ENCODE results near the gene ARL6IP5.

Gene ARL6IP5

DNA sequence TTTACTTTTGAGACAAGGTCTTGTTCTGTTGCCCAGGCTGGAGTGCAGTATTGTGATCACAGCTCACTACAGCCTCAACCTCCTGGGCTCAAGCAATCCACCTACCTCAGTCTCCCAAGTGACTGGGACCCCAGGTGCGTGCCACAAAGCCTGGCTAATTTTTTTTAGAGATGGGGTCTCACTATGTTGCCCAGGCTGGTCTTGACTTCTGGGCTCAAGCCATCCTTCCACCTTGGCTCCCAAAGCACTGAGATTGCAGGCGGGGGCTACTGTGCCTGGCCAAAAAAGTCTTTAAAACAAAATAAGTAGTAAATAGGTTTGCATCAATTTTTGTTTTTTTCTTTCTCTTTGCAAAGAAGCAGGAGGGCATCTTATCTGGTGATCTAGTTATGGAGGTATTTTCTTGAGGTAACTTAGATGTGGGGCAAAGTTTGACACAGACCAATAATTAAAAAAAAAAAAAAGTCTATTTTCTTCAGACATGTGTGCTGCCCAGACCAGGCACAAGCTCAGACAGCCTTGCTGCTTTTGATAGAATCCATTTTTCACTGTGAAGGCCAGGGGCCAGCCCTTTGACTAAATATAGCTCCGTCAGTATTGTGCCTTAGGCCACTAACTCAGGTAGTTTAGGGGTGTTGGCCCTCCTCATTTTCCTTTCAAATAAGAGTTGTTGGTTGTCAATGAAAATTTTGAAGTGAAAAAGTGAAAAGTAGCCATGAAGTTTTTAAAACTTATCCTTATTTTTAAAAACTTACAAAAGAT lies 2.5 kb downstream of the ARL6IP5 start:
- no peak for DNase-seq

DNA sequence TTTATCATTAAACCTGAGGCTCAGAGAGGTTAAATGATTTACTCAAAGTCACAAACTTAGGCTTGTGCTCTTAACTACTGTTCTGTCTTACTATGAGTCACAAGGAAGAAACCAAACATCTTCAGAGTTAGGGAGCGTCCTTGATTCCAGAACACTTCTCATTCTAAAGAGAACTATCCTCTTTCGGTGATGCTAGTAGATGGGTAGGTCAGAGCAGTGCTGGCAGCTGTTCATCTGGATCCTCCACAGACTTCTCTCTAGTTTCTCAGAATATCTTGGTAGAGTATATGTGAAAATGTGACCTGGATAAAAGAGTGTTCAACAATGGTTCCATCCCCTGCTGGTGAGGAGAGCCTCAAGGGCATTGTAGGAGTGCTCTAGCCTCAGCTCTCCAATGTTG lies 3.3 kb downstream of the ARL6IP5 start:
- no peak for DNase-seq

DNA sequence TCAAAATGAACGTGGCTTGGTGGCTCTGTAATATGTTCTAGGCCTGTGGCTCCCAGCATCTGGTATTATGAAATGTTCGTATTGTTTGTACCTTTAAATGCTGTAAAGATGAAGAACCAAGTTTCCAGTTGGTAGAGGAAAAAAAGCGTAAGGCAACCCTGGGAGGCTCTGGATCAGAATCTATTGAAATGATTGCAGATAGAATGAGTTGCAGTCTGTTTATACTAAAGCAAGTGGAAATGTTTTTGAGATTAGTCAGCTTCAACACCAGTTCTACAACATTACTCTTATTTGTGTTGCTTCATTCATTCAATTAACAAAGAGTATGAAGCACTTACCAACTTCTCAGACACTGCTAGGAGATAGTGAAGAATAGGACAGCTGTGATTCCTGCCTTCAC lies 5.3 kb downstream of the ARL6IP5 start:
- DNase-seq: no peak

DNA sequence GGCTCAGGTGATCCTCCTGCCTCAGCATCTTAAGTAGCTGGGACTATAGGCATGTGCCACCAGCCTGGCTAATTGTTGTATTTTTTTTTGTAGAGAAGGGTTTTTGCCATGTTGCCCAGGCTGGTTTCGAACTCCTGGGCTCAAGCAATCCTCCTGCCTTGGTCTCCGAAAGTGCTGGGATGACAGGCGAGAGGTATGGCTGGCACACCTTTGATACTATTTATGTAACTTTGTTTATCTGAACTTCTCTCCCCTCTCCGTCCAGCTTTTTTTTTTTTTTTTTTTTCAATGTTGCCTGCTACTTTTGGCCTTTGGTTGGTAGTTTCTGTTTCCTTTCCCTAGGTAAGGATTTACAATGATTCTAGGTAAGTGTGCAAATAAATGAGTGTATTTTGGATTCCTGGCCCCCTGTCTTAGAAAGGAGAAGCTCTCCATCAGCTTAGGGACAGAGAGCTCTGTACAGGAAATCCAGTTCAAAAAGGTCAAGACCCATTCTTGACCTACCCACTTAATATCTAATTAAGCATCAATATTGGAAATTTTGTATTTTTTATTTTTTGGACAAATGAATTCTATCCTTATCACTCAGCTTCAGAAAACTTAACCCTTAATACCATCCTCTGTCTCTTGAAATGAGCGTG lies 6.8 kb downstream of the ARL6IP5 start:
- DNase-seq: no peak

GRCh38 chr3:69092030-69092516 lies 7.3 kb downstream of the ARL6IP5 start:
- no peak for DNase-seq

DNA sequence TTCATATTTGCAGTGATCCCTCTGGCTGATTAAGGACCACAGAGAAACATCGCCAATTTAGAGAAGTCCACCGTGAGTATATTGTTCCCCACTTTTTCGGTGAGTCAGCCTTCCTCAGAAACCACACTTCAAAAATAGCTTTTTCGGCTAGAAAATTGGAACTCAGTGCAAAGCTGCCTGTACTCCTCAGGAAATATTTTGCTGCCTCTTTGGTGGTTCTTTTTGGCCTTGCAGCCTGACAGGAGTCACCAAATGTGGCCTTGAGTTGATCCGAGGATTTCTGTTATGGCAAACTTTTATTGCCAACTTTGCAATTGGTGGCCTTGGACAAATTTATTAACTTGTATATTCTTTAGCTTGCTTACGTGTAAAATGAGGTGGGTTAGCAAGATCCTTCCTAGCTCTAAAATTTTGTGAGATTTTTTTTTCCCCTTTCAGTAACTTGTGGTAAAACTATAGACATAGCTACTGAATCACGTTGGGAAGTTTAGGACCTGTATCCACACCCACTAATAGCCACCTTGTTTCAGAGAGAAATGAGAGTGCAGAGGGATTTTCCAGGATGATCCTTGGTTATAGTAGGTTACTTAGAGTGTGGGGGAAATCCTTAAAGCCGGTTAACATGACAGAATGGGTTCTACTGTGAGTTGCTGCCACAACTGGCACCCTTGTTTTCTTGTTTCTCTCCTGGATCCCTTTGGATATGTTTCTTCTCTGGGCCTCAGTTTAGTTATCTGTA lies 9.9 kb downstream of the ARL6IP5 start:
- DNase-seq: no peak

DNA sequence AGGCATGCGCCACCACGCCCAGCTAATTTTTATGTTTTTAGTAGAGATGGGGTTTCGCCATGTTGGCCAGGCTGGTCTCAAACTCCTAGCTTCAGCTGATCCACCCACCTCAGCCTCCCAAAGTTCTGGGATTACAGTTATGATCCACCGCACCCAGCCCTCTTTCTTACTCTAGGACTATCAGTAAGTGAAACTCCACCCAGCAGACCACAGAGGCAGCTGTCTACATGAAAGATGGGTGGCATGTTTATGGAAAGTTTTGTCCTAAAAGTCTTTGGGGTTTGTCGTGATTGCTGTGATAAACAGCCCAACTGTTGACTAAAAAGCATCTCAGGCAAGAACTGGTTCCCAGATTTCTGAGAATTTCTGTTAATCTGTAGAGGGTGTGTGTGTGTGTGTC lies 10.9 kb downstream of the ARL6IP5 start:
- DNase-seq: no peak

DNA sequence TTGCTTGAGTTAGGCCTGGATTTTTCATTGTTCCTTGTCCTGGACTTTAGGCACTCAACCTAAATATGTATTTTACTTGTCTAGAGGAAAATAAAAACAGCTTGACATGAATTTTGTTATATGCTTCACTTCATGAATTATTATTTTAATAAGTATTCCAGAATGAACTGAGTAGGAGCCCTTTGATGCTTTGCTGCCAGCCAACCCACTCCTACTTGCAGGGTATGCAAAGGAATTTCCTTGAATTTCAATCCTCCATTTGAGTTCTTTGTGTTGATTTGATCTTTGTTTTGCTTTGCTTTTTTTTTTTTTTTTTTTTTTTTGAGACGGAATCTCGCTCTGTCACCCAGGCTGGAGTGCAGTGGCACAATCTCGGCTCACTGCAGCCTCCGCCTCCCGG lies 11.6 kb downstream of the ARL6IP5 start:
- no peak for DNase-seq

DNA sequence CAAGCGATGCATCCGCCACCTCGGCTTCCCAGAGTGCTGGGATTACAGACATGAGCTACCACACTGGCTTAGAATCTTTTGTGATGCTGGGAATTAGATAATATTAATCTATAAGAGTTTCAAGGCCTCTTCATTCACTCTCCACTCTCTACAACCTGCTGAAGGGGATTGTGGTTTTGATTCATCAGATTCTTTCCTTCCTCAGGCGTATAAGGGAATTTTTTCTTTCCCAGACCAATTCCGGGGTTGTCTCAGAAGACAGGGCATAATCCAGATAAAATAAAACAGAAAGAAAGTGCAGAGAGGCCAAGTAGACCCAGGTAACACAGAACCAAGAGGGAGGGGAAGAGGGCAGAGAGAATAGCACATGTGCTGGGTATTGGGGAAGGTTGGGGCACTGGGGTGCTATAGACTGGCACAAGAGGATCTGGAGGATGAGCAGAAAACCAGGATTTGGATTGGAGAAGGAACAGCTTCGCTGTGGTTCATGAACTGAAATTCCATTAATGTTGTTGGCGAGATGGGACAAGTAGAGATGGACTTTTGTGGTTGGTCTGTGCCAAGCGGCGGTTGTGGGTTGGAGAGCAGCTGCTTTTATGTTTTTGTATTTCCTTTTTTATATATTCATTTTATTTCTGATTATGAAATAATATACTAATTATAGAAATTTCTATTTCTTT lies 12.8 kb downstream of the ARL6IP5 start:
- DNase-seq: no peak

GRCh38 chr3:69099576-69099975 lies 14.8 kb downstream of the ARL6IP5 start:
- DNase-seq: no peak

DNA sequence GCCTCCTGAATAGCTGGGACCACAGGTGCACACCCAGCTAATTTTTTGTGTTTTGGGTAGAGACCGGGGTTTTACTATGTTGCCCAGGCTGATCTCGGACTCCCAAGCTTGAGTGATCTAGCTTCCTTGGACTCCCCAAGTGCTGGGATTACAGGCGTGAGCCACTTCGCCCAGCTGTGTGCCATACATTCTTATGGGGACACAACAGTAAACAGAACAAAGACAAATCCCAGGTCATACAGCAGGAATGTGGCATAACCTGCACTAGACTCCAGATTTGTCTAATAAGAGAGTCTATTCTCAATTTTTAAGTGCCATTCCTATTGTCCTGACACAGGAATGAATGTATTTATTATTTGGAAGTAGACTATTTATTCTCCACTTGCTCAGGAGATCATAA lies 17.6 kb downstream of the ARL6IP5 start:
- no peak for DNase-seq

DNA sequence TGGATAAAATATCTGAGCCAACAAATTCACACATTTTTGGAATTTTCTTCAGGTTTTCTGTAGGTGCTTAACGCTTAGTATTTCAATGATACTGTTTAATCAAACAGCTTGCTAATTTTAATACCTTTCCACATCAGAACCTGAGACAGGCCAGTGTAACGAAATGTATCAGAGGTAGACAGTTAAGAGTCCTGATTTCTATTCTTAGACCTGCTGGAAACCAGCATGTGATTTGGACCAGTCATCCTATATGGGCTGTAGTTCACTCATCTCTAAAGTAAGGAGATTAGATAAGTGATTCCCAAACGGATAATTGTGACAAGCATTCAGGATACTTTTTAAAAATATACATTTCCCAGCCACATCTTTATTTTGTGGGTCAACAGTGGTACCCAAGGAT lies 18.4 kb downstream of the ARL6IP5 start:
- no peak for DNase-seq

DNA sequence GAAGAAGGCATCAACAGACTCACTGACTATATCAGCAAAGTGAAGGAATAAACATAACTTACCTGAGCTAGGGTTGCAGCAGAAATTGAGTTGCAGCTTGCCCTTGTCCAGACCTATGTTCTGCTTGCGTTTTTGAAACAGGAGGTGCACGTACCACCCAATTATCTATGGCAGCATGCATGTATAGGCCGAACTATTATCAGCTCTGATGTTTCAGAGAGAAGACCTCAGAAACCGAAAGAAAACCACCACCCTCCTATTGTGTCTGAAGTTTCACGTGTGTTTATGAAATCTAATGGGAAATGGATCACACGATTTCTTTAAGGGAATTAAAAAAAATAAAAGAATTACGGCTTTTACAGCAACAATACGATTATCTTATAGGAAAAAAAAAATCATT lies 19.8 kb downstream of the ARL6IP5 start:
- no peak for DNase-seq

- DNase-seq: no peak
Measured at GRCh38 chr3:69105320-69105719, 20.6 kb downstream of the ARL6IP5 start.

DNA sequence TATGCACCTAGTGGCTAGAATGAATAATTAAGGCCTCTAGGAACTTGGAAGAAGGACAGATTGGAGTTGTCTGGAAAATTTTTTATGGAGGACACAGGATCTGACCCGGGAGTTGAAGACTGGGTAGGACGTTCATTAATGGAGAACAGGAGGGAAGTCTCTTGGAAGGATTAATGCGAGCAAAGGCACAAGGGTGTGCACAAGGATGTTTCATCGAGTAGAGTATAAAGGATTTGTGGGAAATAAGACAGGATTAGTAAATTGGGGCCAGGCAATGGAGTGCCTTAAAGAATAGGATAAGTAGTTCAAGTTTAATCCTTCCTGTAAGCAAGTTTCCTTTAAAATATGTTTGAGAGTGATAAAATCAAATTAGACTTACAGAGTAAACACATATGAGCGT lies 23.1 kb downstream of the ARL6IP5 start:
- no peak for DNase-seq

DNA sequence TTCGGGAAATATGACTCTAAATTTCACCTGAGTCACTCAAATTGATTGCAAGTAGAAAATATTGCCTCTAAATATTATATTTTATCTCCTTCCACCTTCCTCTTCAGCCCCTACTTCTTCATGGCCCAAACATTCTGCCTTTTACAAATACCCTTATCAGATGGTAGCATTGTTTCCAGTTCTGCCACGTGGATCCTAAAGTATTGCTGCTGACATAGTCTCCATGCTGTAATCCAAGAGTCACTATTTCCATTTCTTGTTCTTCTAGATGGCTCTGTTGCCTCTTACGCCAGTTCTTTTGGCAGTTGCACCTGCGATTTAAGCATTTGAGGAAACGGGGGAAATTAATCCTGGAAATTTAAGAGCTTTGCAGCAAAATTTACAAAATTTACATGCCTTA lies 24.1 kb downstream of the ARL6IP5 start:
- DNase-seq: no peak

- no peak for DNase-seq
Measured at GRCh38 chr3:69110941-69111546, 26.3 kb downstream of the ARL6IP5 start.

DNA sequence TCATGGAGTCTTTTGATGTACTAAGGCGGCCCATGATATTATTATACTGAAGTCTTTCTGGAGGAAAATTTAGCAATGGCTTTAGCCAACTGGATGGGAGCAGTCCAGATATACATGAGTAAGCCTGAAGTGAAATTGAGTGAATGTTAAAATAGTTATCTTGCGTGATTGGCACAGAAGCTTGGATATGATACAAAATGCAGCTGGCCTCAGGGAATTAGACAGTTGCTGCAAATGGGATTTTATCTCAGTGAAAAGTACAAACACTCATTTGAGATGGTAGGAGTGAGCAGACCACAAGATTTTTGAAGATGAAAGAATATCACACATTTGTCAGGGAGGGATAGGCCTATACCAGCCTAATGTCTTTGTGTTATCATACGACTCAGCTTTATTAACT lies 28.8 kb downstream of the ARL6IP5 start:
- no peak for DNase-seq

DNA sequence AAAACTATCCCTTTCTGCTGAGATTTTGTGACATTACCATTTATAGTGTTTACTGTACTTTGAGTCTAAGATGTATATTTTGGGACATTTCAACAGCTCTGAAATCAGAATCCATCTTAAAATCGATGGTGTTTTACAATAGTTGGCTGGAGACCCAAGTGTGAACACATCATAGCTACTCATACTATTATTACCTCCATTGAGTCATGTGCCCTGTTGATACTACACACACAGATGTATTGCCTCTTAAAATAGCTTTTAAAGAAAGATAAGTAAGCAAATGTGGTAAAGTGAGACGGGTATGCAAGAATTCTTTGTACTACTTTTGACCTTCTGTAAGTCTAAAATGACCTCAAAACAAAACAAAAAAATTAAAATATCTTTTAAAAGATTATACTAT lies 31.0 kb downstream of the ARL6IP5 start:
- no peak for DNase-seq

GRCh38 chr3:69116162-69116561 lies 31.4 kb downstream of the ARL6IP5 start:
- no peak for DNase-seq

- no peak for DNase-seq
Measured at GRCh38 chr3:69116897-69117296, 32.2 kb downstream of the ARL6IP5 start.

DNA sequence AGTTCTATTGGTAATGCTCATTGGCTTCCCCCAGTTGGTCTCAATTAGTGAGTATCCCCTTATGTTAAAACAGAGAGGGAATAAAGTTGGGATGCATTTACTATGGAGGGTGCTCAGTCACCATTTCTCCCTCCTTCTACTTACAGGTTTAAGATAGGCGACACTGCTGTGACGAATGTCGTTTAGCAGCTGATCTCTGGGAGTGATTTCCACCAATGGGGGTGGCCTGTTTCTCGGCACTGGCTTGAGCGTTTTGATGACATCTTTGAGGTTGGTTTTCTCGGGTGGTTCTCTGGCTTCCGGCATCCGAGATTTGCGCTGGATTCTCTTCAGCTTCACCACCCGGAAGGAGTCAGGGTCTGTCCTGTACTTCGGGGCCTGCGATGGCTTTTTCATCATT lies 33.8 kb downstream of the ARL6IP5 start:
- DNase-seq: no peak

DNA sequence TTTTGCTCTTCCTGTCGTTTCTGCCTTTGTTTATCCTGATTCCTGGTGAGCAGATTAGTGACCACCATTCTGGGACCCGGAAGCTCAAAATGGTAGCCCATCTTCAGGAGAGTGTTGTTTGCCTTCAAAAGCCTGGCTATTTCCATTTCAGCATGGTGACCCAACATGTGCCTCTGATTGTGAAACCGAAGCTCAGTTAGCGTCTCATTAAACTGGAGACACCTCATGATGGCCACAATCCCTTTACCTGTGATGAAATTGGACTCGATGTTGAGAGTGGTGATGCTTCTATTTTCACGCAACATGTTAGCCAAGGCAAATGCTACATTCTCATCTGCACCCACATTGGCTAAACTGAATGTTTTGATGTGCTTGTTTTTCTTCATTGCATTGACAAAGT lies 34.4 kb downstream of the ARL6IP5 start:
- DNase-seq: no peak
